HK-2 (cell line): Measurements from ENCODE around the gene LRRC10B.

Source experiments
- DNase-seq: peaks from one replicate; pipeline ENCODE4 v3.0.0-alpha.2; 2018; ENCODE audit not compliant: unreplicated experiment

The LRRC10B gene

GRCh38 chr11:61486779-61487178 is 21.8 kb upstream of the LRRC10B start:
- DNase-seq: no peak

- no peak for DNase-seq
Observed at GRCh38 chr11:61487342-61488025, 21.1 kb upstream of the LRRC10B start.

GRCh38 chr11:61488651-61489291 is 19.8 kb upstream of the LRRC10B start:
- no peak for DNase-seq

- DNase-seq: no peak
Observed at GRCh38 chr11:61489833-61490721, 18.5 kb upstream of the LRRC10B start.

GRCh38 chr11:61491736-61492395 is 16.7 kb upstream of the LRRC10B start:
- DNase-seq: no peak

GRCh38 chr11:61494381-61494961 is 14.1 kb upstream of the LRRC10B start:
- DNase-seq: no peak

GRCh38 chr11:61495801-61496601 is 12.5 kb upstream of the LRRC10B start:
- DNase-seq: no peak

GRCh38 chr11:61496602-61497400 is 11.7 kb upstream of the LRRC10B start:
- no peak for DNase-seq

- DNase-seq: no peak
Observed at GRCh38 chr11:61497473-61497872, 11.1 kb upstream of the LRRC10B start.

- no peak for DNase-seq
Observed at GRCh38 chr11:61497876-61498275, 10.7 kb upstream of the LRRC10B start.

- DNase-seq: no peak
Observed at GRCh38 chr11:61498767-61499341, 9.7 kb upstream of the LRRC10B start.

- no peak for DNase-seq
Observed at GRCh38 chr11:61499816-61500491, 8.6 kb upstream of the LRRC10B start.

GRCh38 chr11:61502522-61502921 is 6.0 kb upstream of the LRRC10B start:
- DNase-seq: no peak

- no peak for DNase-seq
Observed at GRCh38 chr11:61503135-61503770, 5.3 kb upstream of the LRRC10B start.

- no peak for DNase-seq
Observed at GRCh38 chr11:61505106-61505505, 3.4 kb upstream of the LRRC10B start.

GRCh38 chr11:61505640-61506155 is 2.9 kb upstream of the LRRC10B start:
- peak; percentile 26 for DNase-seq

GRCh38 chr11:61507012-61507768 is 1.4 kb upstream of the LRRC10B start:
- DNase-seq: no peak
